Gastroesophageal sphincter (tissue), 3 donors: Measurements from ENCODE around the gene TBC1D22B.

Experiments used
- CTCF ChIP-seq, 4 experiments: fragments of 200-600 bp in 2 of 4; fragments of 450-650 bp in 2 of 4; sonication (generic) in 1 of 4; IDR thresholded peaks; one replicate each; pipeline ENCODE4 v1.5.1; 2017 to 2019; ENCODE audit warnings: antibody characterized with exemption in 4 of 4, mild to moderate bottlenecking in 2 of 4, moderate library complexity in 2 of 4
- EP300 ChIP-seq: sonication (generic); formaldehyde crosslinking; IDR thresholded peaks from one replicate; pipeline ENCODE4 v1.6.1; 2017; ENCODE audit warnings: antibody characterized with exemption, mild to moderate bottlenecking
- POLR2A ChIP-seq, 2 donors: fragments of 450-650 bp; IDR thresholded peaks; one replicate each; pipeline ENCODE4 v1.6.1; 2017; ENCODE audit warnings: antibody characterized with exemption in 2 of 2, mild to moderate bottlenecking in 2 of 2, moderate library complexity in 1 of 2

GRCh38 chr6:37315157-37315515 is 57.6 kb downstream of the TBC1D22B start:
- no peak for TF ChIP-seq CTCF (IDR thresholded peaks at IDR 0.05)
- TF ChIP-seq EP300: no peak
- no peak for TF ChIP-seq POLR2A (IDR thresholded peaks at IDR 0.05)
